Measurements from ENCODE around the gene CMC1. TPM values are rescaled to one million over a fixed set of nuclear protein-coding genes. Genes with fewer than 3 reads are reported as not detected.

CMC1 gene
- polyA plus RNA-seq, 2 of the 4 experiments (the other 2 are of a cell fraction): 56.9 to 76.7 TPM

- ChIA-PET CTCF (no interaction called here), POLR2A (interaction anchor here (0.6 kb wide), 1 partner anchor 302 kb away, joined by 4 read pairs; no protein-coding TSS in a partner anchor)
- no peak for DNase-seq (ENCODE audit: low read depth in 1 of 2, low spot score in 1 of 2)
- ATAC-seq: no peak
- FAIRE-seq: no peak
- 92% methylated on average over 8 of the region's 8 CpGs for WGBS (ENCODE audit: missing lambda C conversion rate)
- TF ChIP-seq CTCF (IDR thresholded peaks at IDR 0.05): no peak
- H3K27ac ChIP-seq: no peak overlapping the region
- no peak overlapping the region for H3K4me3 ChIP-seq
- H3K4me1 ChIP-seq: peaks cover 13% of the 10 kb centered on the region; the same call in 2 of the 3 replicates
- H3K9me3 ChIP-seq: no peaks in the 10 kb centered on the region
- no peak overlapping the region for H3K4me2 ChIP-seq
Observed at GRCh38 chr3:28244491-28244890, 3.1 kb downstream of the CMC1 start.

- Histone ChIP-seq H3K27ac (no peak overlapping the region), H3K9me3 (no peaks in the 10 kb centered on the region), H3K4me1 (peaks cover 13% of the 10 kb centered on the region; the same call in 2 of the 3 replicates), H3K4me2 (no peak overlapping the region), H3K4me3 (no peak overlapping the region)
- ChIA-PET POLR2A (no interaction called here), CTCF (interaction anchor here (0.9 kb wide), 1 partner anchor 8 kb away, joined by 3 read pairs; no protein-coding TSS in a partner anchor)
- no peak for FAIRE-seq
- ATAC-seq: no peak
- no peak for TF ChIP-seq PBX3 (IDR thresholded peaks at IDR 0.05)
- no peak for TF ChIP-seq SMC3 (IDR thresholded peaks at IDR 0.05)
- no peak for TF ChIP-seq NR3C1 (IDR thresholded peaks at IDR 0.05)
- TF ChIP-seq RAD21 (conservative IDR thresholded peaks at IDR 0.05 in 1 of 2, IDR thresholded peaks at IDR 0.05 in 1 of 2): no peak
- TF ChIP-seq HMGXB4 (CRISPR knock-in tag; IDR thresholded peaks at IDR 0.05; ENCODE audit: borderline replicate concordance): no peak
- TF ChIP-seq RFX5 (IDR thresholded peaks at IDR 0.05): no peak
- no peak for TF ChIP-seq CHD4 (IDR thresholded peaks at IDR 0.05; ENCODE audit: borderline replicate concordance)
- no peak for DNase-seq (ENCODE audit: low read depth in 1 of 2, low spot score in 1 of 2)
- 94% methylated on average over 1 of the region's 1 CpG for WGBS (ENCODE audit: missing lambda C conversion rate)
Observed at GRCh38 chr3:28247286-28247685, 5.9 kb downstream of the CMC1 start.

GRCh38 chr3:28250999-28251398 lies 9.6 kb downstream of the CMC1 start:
- no peak for DNase-seq (ENCODE audit: low read depth in 1 of 2, low spot score in 1 of 2)
- H3K27ac ChIP-seq: no peak overlapping the region
- WGBS (ENCODE audit: missing lambda C conversion rate): 75% methylated on average over 3 of the region's 3 CpGs
- CTCF ChIA-PET: no interaction called here
- no peak overlapping the region for H3K4me2 ChIP-seq
- no peak for ATAC-seq
- no peaks in the 10 kb centered on the region for H3K4me1 ChIP-seq
- POLR2A ChIA-PET: no interaction called here
- no peak overlapping the region for H3K4me3 ChIP-seq
- FAIRE-seq: no peak
- TF ChIP-seq CBX8 (IDR thresholded peaks at IDR 0.05) (no peak), TP53 (CRISPR knock-in tag; IDR thresholded peaks at IDR 0.05) (no peak), BHLHE40 (IDR thresholded peaks at IDR 0.05; ENCODE audit: low read depth, low read length) (no peak), MAZ (IDR thresholded peaks at IDR 0.05; ENCODE audit: borderline replicate concordance, low read depth, low read length) (no peak), ESRRA (IDR thresholded peaks at IDR 0.05; ENCODE audit: borderline replicate concordance, low read length) (no peak), RFX5 (IDR thresholded peaks at IDR 0.05) (no peak), MYC (IDR thresholded peaks at IDR 0.05; ENCODE audit: borderline replicate concordance, low read length) (no peak), JUN (IDR thresholded peaks at IDR 0.05) (no peak)
- no peaks in the 10 kb centered on the region for H3K9me3 ChIP-seq

GRCh38 chr3:28252001-28252431 lies 10.6 kb downstream of the CMC1 start:
- TF ChIP-seq FOSB (CRISPR knock-in tag; IDR thresholded peaks at IDR 0.05): no peak
- no peak for TF ChIP-seq HOXB13 (CRISPR knock-in tag; IDR thresholded peaks at IDR 0.05; ENCODE audit: low read depth)
- TF ChIP-seq ZC3H11A (IDR thresholded peaks at IDR 0.05): no peak
- no peak for TF ChIP-seq BHLHE40 (IDR thresholded peaks at IDR 0.05; ENCODE audit: low read depth, low read length)
- TF ChIP-seq SREBF2 (IDR thresholded peaks at IDR 0.05): no peak
- TF ChIP-seq ZSCAN20 (CRISPR knock-in tag; IDR thresholded peaks at IDR 0.05): no peak
- TF ChIP-seq RNF2 (IDR thresholded peaks at IDR 0.05; ENCODE audit: borderline replicate concordance, low read depth): no peak
- TF ChIP-seq RCOR1 (IDR thresholded peaks at IDR 0.05; ENCODE audit: low read depth, low read length): no peak
- no peak for TF ChIP-seq CHD4 (IDR thresholded peaks at IDR 0.05; ENCODE audit: borderline replicate concordance)
- no peak for TF ChIP-seq MAFK (IDR thresholded peaks at IDR 0.05; ENCODE audit: partially characterized antibody)
- no peak for TF ChIP-seq CBX8 (IDR thresholded peaks at IDR 0.05)
- ChIA-PET POLR2A (interaction anchor here (1.3 kb wide), 1 partner anchor 11 kb away, joined by 3 read pairs; the partner anchor contains the start of gene CMC1), CTCF (interaction anchor here (0.5 kb wide), 1 partner anchor 463 kb away, joined by 4 read pairs; no protein-coding TSS in a partner anchor)
- no peak overlapping the region for H3K4me3 ChIP-seq
- ATAC-seq: no peak
- no peak overlapping the region for H3K4me2 ChIP-seq
- DNase-seq (ENCODE audit: low read depth in 1 of 2, low spot score in 1 of 2): no peak
- no peaks in the 10 kb centered on the region for H3K9me3 ChIP-seq
- FAIRE-seq: no peak
- no peak overlapping the region for H3K27ac ChIP-seq
- 89% methylated on average over 3 of the region's 3 CpGs for WGBS (ENCODE audit: missing lambda C conversion rate)
- no peaks in the 10 kb centered on the region for H3K4me1 ChIP-seq

All from A549 (cell line).